Kidney (tissue), 14 donors: Measurements from ENCODE around the gene DCAF6. TPM values are rescaled to one million over a fixed set of nuclear protein-coding genes. Genes with fewer than 3 reads are reported as not detected.

Source experiments
- DNase-seq, 5 donors: peaks; one replicate each; pipeline ENCODE4 v3.0.0-alpha.2; 2013 to 2020
- FAIRE-seq: peaks from 2 replicates; lab custom pipeline; 2012; peaks lifted over from hg19 to GRCh38; lab: Jason Lieb, UNC
- H3K27ac ChIP-seq, 2 donors: one replicate each; pipeline ENCODE4 v1.7.0; 2013; ENCODE audit warnings: low read depth in 2 of 2, low read length in 2 of 2, inconsistent platforms in 1 of 2
- H3K27me3 ChIP-seq: one replicate; pipeline ENCODE4 v1.7.1; 2013; ENCODE audit warnings: low read length, inconsistent platforms; ENCODE audit not compliant: control insufficient read depth, insufficient read depth
- H3K36me3 ChIP-seq, 3 donors: one replicate each; pipeline versions ENCODE4 v1.7.0 to v1.7.1; 2013; ENCODE audit warnings: low read length in 3 of 3, control low read depth in 1 of 3, inconsistent platforms in 1 of 3; ENCODE audit not compliant: insufficient read depth in 3 of 3, control insufficient read depth in 2 of 3
- H3K4me1 ChIP-seq, 3 donors: one replicate each; pipeline versions ENCODE4 v1.7.0 to v1.7.1; 2013; ENCODE audit warnings: low read length in 3 of 3, inconsistent platforms in 1 of 3, low read depth in 1 of 3; ENCODE audit not compliant: control insufficient read depth in 2 of 3, insufficient read depth in 2 of 3
- H3K4me3 ChIP-seq, 3 donors: one replicate each; pipeline versions ENCODE4 v1.7.0 to v1.8.1; 2013; ENCODE audit warnings: low read length in 3 of 3, control low read depth in 1 of 3, inconsistent platforms in 1 of 3
- H3K9ac ChIP-seq, 3 donors: one replicate each; pipeline versions ENCODE4 v1.7.0 to v1.7.1; 2013; ENCODE audit warnings: low read length in 3 of 3, control low read depth in 1 of 3, inconsistent platforms in 1 of 3
- H3K9me3 ChIP-seq, 3 donors: one replicate each; pipeline versions ENCODE4 v1.7.0 to v1.7.1; 2013; ENCODE audit warnings: low read length in 3 of 3, control low read depth in 1 of 3, inconsistent platforms in 1 of 3; ENCODE audit not compliant: control insufficient read depth in 2 of 3, insufficient read depth in 1 of 3
- intact Hi-C: fragments of 100-400 bp; cut with DNase I; formaldehyde crosslinking; loops from one replicate; pipeline ENCODE4 v1.11.1; 2022
- polyA plus RNA-seq: library from polyadenylated mRNA; stranded (reverse); fragments of 350-450 nt; fragmentation: Illumina TruSeq; extraction: RNeasy Lipid Tissue Mini Kit (QIAGEN cat#74804); gene quantifications from one replicate; pipeline ENCODE4 v1.2.3, GENCODE V29; 2014; ENCODE audit warnings: low read depth, low replicate concordance; ENCODE audit not compliant: insufficient read depth
- total RNA-seq: library from RNA; stranded (reverse); fragmentation: NEBNext Ultra II Directional; extraction: Animal tissue kit (Norgen Biotek cat#: 25700); gene quantifications from one replicate; pipeline ENCODE4 v1.2.1, GENCODE V29; 2021
- TF ChIP-seq, protein P1 (sequence below): IDR thresholded peaks from 3 replicates; pipeline ENCODE4 v1.5.1; 2012; ENCODE audit warnings: mild to moderate bottlenecking, moderate library complexity, borderline replicate concordance; ENCODE audit not compliant: insufficient read depth; ENCODE audit errors: extremely low read depth
- donor health status: control.
- donor health status: control.
- donor health status: control.
- donor health status: control.
- donor health status: control.
- donor health status: DM: yes; HTN: yes; CAD: no.
- donor health status: Normal renal cell carcinoma (clear cell type).

The DCAF6 gene
- total and polyA plus RNA-seq, 2 donors from 2014 or later: 30.8 to 58.8 TPM

DNA sequence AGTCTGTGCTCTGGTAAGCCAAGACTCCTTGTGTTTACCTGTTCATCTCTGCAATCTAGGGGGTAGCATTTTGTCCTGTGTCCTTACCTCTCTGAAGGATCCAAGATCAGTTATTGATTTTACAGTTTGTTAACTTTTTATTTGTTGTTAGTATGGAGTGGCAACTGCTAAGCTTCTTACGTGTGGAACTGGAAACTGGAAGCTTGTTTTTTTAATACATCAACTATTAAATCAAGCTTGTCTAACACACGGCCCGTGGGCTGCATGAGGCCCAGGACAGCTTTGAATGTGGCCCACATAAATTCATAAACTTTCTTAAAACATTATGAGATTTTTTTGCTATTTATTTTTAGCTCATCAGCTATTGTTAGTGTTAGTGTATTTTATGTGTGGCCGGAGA, 29.6 kb downstream of the DCAF6 start:
- DNase-seq (peak in 2 of 5 donors; percentile 12 to 22), FAIRE-seq (no peak)
- Histone ChIP-seq H3K27ac (no peak overlapping the region), H3K9me3 (no peaks in the 10 kb centered on the region), H3K4me1 (no peaks in the 10 kb centered on the region), H3K9ac (no peak overlapping the region), H3K27me3 (no peaks in the 10 kb centered on the region), H3K36me3 (peaks cover 0 to 5% (median 0%) of the 10 kb centered on the region in 3 donors), H3K4me3 (no peak overlapping the region)
- TF ChIP-seq, protein P1, sequence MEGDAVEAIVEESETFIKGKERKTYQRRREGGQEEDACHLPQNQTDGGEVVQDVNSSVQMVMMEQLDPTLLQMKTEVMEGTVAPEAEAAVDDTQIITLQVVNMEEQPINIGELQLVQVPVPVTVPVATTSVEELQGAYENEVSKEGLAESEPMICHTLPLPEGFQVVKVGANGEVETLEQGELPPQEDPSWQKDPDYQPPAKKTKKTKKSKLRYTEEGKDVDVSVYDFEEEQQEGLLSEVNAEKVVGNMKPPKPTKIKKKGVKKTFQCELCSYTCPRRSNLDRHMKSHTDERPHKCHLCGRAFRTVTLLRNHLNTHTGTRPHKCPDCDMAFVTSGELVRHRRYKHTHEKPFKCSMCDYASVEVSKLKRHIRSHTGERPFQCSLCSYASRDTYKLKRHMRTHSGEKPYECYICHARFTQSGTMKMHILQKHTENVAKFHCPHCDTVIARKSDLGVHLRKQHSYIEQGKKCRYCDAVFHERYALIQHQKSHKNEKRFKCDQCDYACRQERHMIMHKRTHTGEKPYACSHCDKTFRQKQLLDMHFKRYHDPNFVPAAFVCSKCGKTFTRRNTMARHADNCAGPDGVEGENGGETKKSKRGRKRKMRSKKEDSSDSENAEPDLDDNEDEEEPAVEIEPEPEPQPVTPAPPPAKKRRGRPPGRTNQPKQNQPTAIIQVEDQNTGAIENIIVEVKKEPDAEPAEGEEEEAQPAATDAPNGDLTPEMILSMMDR: no peak
- intact Hi-C loops: no loop called here

DNA sequence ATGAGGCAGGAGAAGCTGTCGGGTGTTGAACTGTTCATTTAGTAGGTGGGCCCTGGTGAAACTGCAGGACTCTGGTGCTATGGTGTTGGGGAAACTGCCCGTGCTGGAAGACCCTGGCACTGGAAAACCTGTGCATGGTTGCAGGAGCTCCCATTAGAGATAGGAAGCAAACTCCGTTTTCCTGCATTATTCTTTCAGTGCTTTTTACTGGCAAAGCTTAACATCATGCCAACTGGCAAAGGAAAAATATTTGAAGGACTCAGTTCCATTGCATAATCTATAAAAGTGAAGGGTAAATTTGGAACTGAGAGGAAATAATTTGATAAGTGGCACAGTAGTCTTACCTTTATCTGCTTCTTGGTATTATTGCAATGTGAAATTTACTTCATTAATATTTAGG, 32.1 kb downstream of the DCAF6 start:
- H3K27ac ChIP-seq: no peak overlapping the region
- H3K9me3 ChIP-seq: no peaks in the 10 kb centered on the region
- peaks cover 0 to 5% (median 0%) of the 10 kb centered on the region in 3 donors for H3K36me3 ChIP-seq
- no peaks in the 10 kb centered on the region for H3K27me3 ChIP-seq
- TF ChIP-seq, protein P1: no peak
- DNase-seq: no peak
- no peak overlapping the region for H3K4me3 ChIP-seq
- intact Hi-C loops: no loop called here
- H3K4me1 ChIP-seq: no peaks in the 10 kb centered on the region
- no peak for FAIRE-seq
- no peak overlapping the region for H3K9ac ChIP-seq

DNA sequence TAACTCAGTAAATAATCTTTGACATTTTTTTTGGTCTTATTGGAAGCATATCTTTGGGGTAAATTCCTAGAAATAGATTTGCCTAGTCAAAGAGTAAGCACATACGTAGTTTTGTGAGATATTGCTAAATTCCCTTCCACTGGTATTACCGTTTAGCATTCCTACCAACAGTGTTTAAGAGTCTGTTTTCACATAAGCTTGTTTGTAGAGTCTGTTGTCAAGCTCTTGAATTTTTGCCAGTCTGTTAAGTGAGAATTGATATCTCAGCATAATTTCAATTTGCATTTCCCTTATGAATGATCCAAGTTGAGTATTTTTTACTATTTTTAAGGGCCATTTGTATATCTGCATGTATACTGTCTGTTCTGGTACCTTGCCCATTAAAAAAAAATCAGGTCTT, 37.3 kb downstream of the DCAF6 start:
- H3K36me3 ChIP-seq: peaks cover 3 to 10% (median 3%) of the 10 kb centered on the region in 3 donors
- TF ChIP-seq, protein P1: no peak
- FAIRE-seq: no peak

DNA sequence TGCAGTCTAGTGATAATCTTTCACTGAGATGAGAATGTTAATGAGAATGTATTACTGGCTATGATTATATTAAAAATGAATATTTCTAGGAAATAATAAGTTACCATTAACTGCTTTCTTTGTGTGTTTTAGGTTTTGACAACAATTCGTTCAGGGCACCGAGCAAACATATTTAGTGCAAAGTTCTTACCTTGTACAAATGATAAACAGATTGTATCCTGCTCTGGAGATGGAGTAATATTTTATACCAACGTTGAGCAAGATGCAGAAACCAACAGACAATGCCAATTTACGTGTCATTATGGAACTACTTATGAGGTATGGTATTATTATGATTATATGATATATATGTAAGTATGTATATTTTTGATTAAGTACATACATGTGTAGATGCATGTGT, 38.2 kb downstream of the DCAF6 start:
- Histone ChIP-seq H3K9ac (no peak overlapping the region), H3K4me3 (no peak overlapping the region), H3K27me3 (no peaks in the 10 kb centered on the region), H3K4me1 (no peaks in the 10 kb centered on the region), H3K36me3 (peaks cover 3 to 10% (median 3%) of the 10 kb centered on the region in 3 donors), H3K9me3 (no peaks in the 10 kb centered on the region), H3K27ac (no peak overlapping the region)
- FAIRE-seq (no peak), DNase-seq (no peak)
- TF ChIP-seq, protein P1: no peak
- intact Hi-C loops: no loop called here

More for the DNA sequence above, 37.3 kb downstream of the DCAF6 start:
- H3K27ac ChIP-seq: no peak overlapping the region
- H3K9me3 ChIP-seq: no peaks in the 10 kb centered on the region
- DNase-seq: no peak
- H3K9ac ChIP-seq: no peak overlapping the region
- no peaks in the 10 kb centered on the region for H3K27me3 ChIP-seq
- intact Hi-C loops: no loop called here
- no peaks in the 10 kb centered on the region for H3K4me1 ChIP-seq
- no peak overlapping the region for H3K4me3 ChIP-seq
